AG08395 (cell line): ENCODE measurements around the gene SERTAD1.

Source experiments
- DNase-seq: peaks from one replicate; pipeline ENCODE4 v3.0.0; 2012; ENCODE audit warnings: mixed read lengths, low spot score

SERTAD1 gene

DNA sequence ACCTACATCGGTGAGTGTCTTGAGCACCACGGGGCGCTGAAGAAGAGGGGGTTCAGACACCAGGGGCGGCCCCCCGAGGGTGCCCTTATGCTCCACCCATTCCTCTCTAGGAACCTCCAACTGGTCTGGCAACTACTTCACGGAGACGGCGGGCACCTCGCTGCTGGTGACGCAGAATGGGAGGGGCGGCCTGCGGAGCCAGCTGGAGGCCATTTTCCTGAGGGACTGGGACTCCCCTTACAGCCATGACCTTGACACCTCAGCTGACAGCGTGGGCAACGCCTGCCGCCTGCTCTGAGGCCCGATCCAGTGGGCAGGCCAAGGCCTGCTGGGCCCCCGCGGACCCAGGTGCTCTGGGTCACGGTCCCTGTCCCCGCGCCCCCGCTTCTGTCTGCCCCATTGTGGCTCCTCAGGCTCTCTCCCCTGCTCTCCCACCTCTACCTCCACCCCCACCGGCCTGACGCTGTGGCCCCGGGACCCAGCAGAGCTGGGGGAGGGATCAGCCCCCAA, 47.9 kb downstream of the SERTAD1 start:
- DNase-seq: no peak

DNA sequence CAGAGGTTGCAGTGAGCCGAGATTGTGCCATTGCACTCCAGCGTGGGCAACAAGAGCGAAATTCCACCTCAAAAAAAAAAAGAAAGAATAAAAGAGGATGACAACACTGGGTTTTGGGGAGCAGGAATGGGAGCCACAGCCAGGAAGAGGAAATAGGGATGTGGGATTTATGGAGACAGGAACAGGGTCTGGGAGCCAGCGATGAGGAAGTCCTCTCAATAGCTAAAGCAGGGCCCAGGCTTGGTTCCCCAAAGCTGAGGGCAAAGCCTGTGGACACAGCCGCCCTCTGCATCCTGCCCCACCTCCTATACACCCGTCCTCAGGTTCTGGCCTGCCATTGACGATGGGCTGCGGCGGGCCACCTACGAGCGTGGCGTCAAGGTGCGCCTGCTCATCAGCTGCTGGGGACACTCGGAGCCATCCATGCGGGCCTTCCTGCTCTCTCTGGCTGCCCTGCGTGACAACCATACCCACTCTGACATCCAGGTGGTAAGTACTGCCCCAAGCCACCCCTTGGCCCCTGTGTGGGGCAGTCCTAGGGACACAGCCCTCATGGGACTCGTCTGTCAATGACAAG, 49.4 kb downstream of the SERTAD1 start:
- no peak for DNase-seq

- no peak for DNase-seq
Measured at GRCh38 chr19:40374084-40374483, 51.7 kb downstream of the SERTAD1 start.

- DNase-seq: no peak
Measured at GRCh38 chr19:40371802-40372122, 54.0 kb downstream of the SERTAD1 start.
